GM23338 (cell line): Measurements from ENCODE around the gene JMJD1C. TPM values are rescaled to one million over a fixed set of nuclear protein-coding genes. Genes with fewer than 3 reads are reported as not detected.

Experiments used
- ATAC-seq: fragments of 200-7000 bp; cut with Tn5 transposase; 3 replicates; pipeline ENCODE4 v1.9.1; 2020
- DNase-seq: peaks from one replicate; pipeline ENCODE4 v3.0.0-alpha.2; 2015; ENCODE audit warnings: low spot score
- H2AFZ ChIP-seq: fragments of 200-600 bp; sonication (generic); 2 replicates; pipeline ENCODE4 v1.8.0; 2016; ENCODE audit warnings: antibody characterized with exemption, mild to moderate bottlenecking, moderate library complexity
- H3F3A ChIP-seq: fragments of 200-600 bp; sonication (generic); replicated peaks from 2 replicates; pipeline ENCODE4 v1.8.0; 2017; ENCODE audit warnings: antibody characterized with exemption, mixed run types, low read depth
- H3K27ac ChIP-seq: fragments of 200-600 bp; sonication (generic); 2 replicates; pipeline ENCODE4 v1.6.1; 2016; ENCODE audit warnings: low read depth
- H3K27me3 ChIP-seq: fragments of 200-600 bp; sonication (generic); 2 replicates; pipeline ENCODE4 v1.8.0; 2016; ENCODE audit warnings: mild to moderate bottlenecking, mixed run types, moderate library complexity; ENCODE audit not compliant: insufficient read depth
- H3K36me3 ChIP-seq: fragments of 200-600 bp; sonication (generic); 2 replicates; pipeline ENCODE4 v1.8.0; 2016; ENCODE audit warnings: mild to moderate bottlenecking; ENCODE audit not compliant: insufficient read depth
- H3K4me1 ChIP-seq: fragments of 200-600 bp; sonication (generic); 2 replicates; pipeline ENCODE4 v1.8.0; 2016; ENCODE audit warnings: mild to moderate bottlenecking, moderate library complexity; ENCODE audit not compliant: insufficient read depth
- H3K4me2 ChIP-seq: fragments of 200-600 bp; sonication (generic); 2 replicates; pipeline ENCODE4 v1.7.1; 2017; ENCODE audit warnings: mixed run types
- H3K4me3 ChIP-seq: fragments of 200-600 bp; sonication (generic); 2 replicates; pipeline ENCODE4 v1.6.1; 2016; ENCODE audit warnings: mixed run types
- H3K79me2 ChIP-seq: fragments of 200-600 bp; sonication (generic); replicated peaks from 2 replicates; pipeline ENCODE4 v1.8.0; 2017; ENCODE audit warnings: mild to moderate bottlenecking; ENCODE audit not compliant: insufficient read depth
- H3K9me2 ChIP-seq: fragments of 200-600 bp; sonication (generic); 2 replicates; pipeline ENCODE4 v1.8.0; 2017; ENCODE audit not compliant: insufficient read depth
- H4K20me1 ChIP-seq: fragments of 200-600 bp; sonication (generic); replicated peaks from 2 replicates; pipeline ENCODE4 v1.8.0; 2017; ENCODE audit warnings: mild to moderate bottlenecking; ENCODE audit not compliant: insufficient read depth
- H3K27ac Mint-ChIP-seq: 2 replicates; pipeline ENCODE4 v1.8.0; 2020; ENCODE audit warnings: inconsistent platforms, mild to moderate bottlenecking, moderate library complexity, mixed read lengths
- H3K27me3 Mint-ChIP-seq: 3 replicates; pipeline ENCODE4 v1.8.0; 2022; ENCODE audit warnings: low read depth, mild to moderate bottlenecking, moderate library complexity, mixed read lengths, inconsistent platforms; ENCODE audit not compliant: insufficient read depth, poor library complexity
- H3K36me3 Mint-ChIP-seq: 3 replicates; pipeline ENCODE4 v1.8.0; 2021; ENCODE audit warnings: low read depth, mild to moderate bottlenecking, inconsistent platforms, moderate library complexity, mixed read lengths
- H3K4me1 Mint-ChIP-seq: 3 replicates; pipeline ENCODE4 v1.8.0; 2020; ENCODE audit warnings: mild to moderate bottlenecking, inconsistent platforms, mixed read lengths
- H3K4me3 Mint-ChIP-seq: 3 replicates; pipeline ENCODE4 v1.8.0; 2021; ENCODE audit warnings: moderate library complexity, mild to moderate bottlenecking, inconsistent platforms, mixed read lengths
- H3K9me3 Mint-ChIP-seq: 3 replicates; pipeline ENCODE4 v1.8.0; 2020; ENCODE audit warnings: moderate library complexity, mild to moderate bottlenecking, inconsistent platforms, mixed read lengths
- CREB1 ChIP-seq: fragments of 250-450 bp; sonication (Bioruptor Pico); IDR thresholded peaks from 2 replicates; pipeline ENCODE4 v1.5.0; 2020; ENCODE audit warnings: low read depth, mild to moderate bottlenecking, moderate library complexity
- ETS1 ChIP-seq: IDR thresholded peaks from 2 replicates; pipeline ENCODE4 v1.6.1; 2016; ENCODE audit warnings: antibody characterized with exemption
- EZH2 ChIP-seq: fragments of 200-600 bp; sonication (generic); IDR thresholded peaks from one replicate; pipeline ENCODE4 v1.8.0; 2017; ENCODE audit warnings: antibody characterized with exemption, mild to moderate bottlenecking, low read depth; ENCODE audit not compliant: unreplicated experiment
- EZH2phosphoT487 ChIP-seq: fragments of 200-600 bp; sonication (generic); IDR thresholded peaks from one replicate; pipeline ENCODE4 v1.8.1; 2018; ENCODE audit warnings: antibody characterized with exemption; ENCODE audit not compliant: unreplicated experiment
- NANOG ChIP-seq: IDR thresholded peaks from 2 replicates; pipeline ENCODE4 v1.6.1; 2016; ENCODE audit warnings: antibody characterized with exemption, borderline replicate concordance
- POLR2AphosphoS5 ChIP-seq: IDR thresholded peaks from 2 replicates; pipeline ENCODE4 v1.6.1; 2016; ENCODE audit warnings: antibody characterized with exemption, low read depth
- REST ChIP-seq: IDR thresholded peaks from one replicate; pipeline ENCODE4 v1.6.1; 2018; ENCODE audit warnings: antibody characterized with exemption; ENCODE audit not compliant: unreplicated experiment
- STAT1 ChIP-seq: IDR thresholded peaks from one replicate; pipeline ENCODE4 v1.6.1; 2016; ENCODE audit warnings: antibody characterized with exemption; ENCODE audit not compliant: unreplicated experiment
- ZNF114 ChIP-seq: fragments of 250-450 bp; sonication (Bioruptor Pico); IDR thresholded peaks from 2 replicates; pipeline ENCODE4 v1.5.0; 2020; ENCODE audit warnings: mild to moderate bottlenecking, moderate library complexity
- ZNF331 ChIP-seq: fragments of 250-450 bp; sonication (Bioruptor Pico); IDR thresholded peaks from 2 replicates; pipeline ENCODE4 v1.5.0; 2020; ENCODE audit warnings: low read depth, mild to moderate bottlenecking, moderate library complexity
- ZNF462 ChIP-seq: fragments of 250-450 bp; sonication (Bioruptor Pico); IDR thresholded peaks from 2 replicates; pipeline ENCODE4 v1.5.0; 2020; ENCODE audit warnings: mild to moderate bottlenecking, moderate library complexity
- polyA plus RNA-seq: library from polyadenylated mRNA; unstranded; fragments of >200 nt; fragmentation: Nextera tagmentation; extraction: Ambion mirVana; gene quantifications from 2 replicates; pipeline ENCODE4 v1.2.1, GENCODE V29; 2016
- total RNA-seq: library from RNA; depleted of rRNA; stranded (reverse); fragments of >200 nt; shearing (Covaris generic); gene quantifications from 2 replicates; pipeline ENCODE4 v1.2.3, GENCODE V29; 2014

JMJD1C gene
- total and polyA plus RNA-seq, 2 experiments from 2014 or later = 333 to 435 TPM

- H3F3A ChIP-seq = no peaks in the 10 kb centered on the region
- peaks cover 5% of the 10 kb centered on the region; the same call in 1 of the 2 replicates for H4K20me1 ChIP-seq
- ATAC-seq (no peak), DNase-seq (no peak)
- no peak overlapping the region for H3K27ac ChIP-seq
- H3K4me3 ChIP-seq = no peak overlapping the region
- H3K9me2 ChIP-seq = no peaks in the 10 kb centered on the region
- H3K4me1 ChIP-seq = no peaks in the 10 kb centered on the region
- peaks cover 19% of the 10 kb centered on the region; the same call in 1 of the 2 replicates for H3K36me3 ChIP-seq
- H3K4me2 ChIP-seq = no peak overlapping the region
- H3K4me3 Mint-ChIP-seq = no peak overlapping the region
- H3K36me3 Mint-ChIP-seq = peaks cover 40% of the 10 kb centered on the region
- H3K4me1 Mint-ChIP-seq = no peaks in the 10 kb centered on the region
- H3K27me3 Mint-ChIP-seq = peaks cover 5% of the 10 kb centered on the region
- H2AFZ ChIP-seq = no peak overlapping the region
- TF ChIP-seq ETS1 (no peak), EZH2phosphoT487 (no peak), NANOG (no peak), EZH2 (no peak), CREB1 (no peak), ZNF462 (CRISPR knock-in tag) (no peak), REST (no peak), ZNF114 (CRISPR knock-in tag) (no peak), ZNF331 (CRISPR knock-in tag) (no peak), STAT1 (no peak), POLR2AphosphoS5 (no peak)
- H3K9me3 Mint-ChIP-seq = no peaks in the 10 kb centered on the region
- peaks cover 14% of the 10 kb centered on the region for H3K79me2 ChIP-seq
- H3K27ac Mint-ChIP-seq = 0 out of 2 replicates have a peak overlapping the region, but pooled peaks have one; percentile 12
- H3K27me3 ChIP-seq = no peaks in the 10 kb centered on the region
Measured at GRCh38 chr10:63155388-63156020, 310.3 kb downstream of the JMJD1C start.
